WTC11 (cell line): ENCODE measurements around the gene MCFD2. TPM values are rescaled to one million over a fixed set of nuclear protein-coding genes. Genes with fewer than 3 reads are reported as not detected.

Source experiments
- ATAC-seq: fragments of 200-7000 bp; cut with Tn5 transposase; 2 replicates; pipeline ENCODE4 v1.10.0; 2021; ENCODE audit warnings: mild to moderate bottlenecking, moderate library complexity
- CTCF ChIA-PET: fragments of 300-600 bp; sonication (Branson Sonifier 250); formaldehyde crosslinking; loops from one replicate; lab custom pipeline; 2021; ENCODE audit warnings: antibody characterized with exemption; lab: Charles Lee
- POLR2A ChIA-PET: fragments of 350-600 bp; sonication (Branson Sonifier 250); formaldehyde crosslinking; loops from one replicate; lab custom pipeline; 2021; ENCODE audit warnings: antibody characterized with exemption; lab: Charles Lee
- DNase-seq: peaks from one replicate; pipeline ENCODE4 v3.0.0; 2021; ENCODE audit warnings: low spot score
- H3K27ac Mint-ChIP-seq: 2 replicates; pipeline ENCODE4 v1.8.0; 2021; ENCODE audit warnings: mixed read lengths
- H3K27me3 Mint-ChIP-seq: 2 replicates; pipeline ENCODE4 v1.8.0; 2021; ENCODE audit warnings: low read depth, mild to moderate bottlenecking, moderate library complexity, mixed read lengths
- H3K36me3 Mint-ChIP-seq: 2 replicates; pipeline ENCODE4 v1.8.0; 2021; ENCODE audit warnings: mixed read lengths
- H3K4me1 Mint-ChIP-seq: 2 replicates; pipeline ENCODE4 v1.8.0; 2022; ENCODE audit warnings: mixed read lengths
- H3K4me3 Mint-ChIP-seq: 2 replicates; pipeline ENCODE4 v1.8.0; 2021; ENCODE audit warnings: mild to moderate bottlenecking, moderate library complexity, mixed read lengths
- H3K9me3 Mint-ChIP-seq: 2 replicates; pipeline ENCODE4 v1.8.0; 2021; ENCODE audit warnings: mixed read lengths
- AR ChIP-seq: fragments of 250-450 bp; sonication (Bioruptor Pico); IDR thresholded peaks from 2 replicates; pipeline ENCODE4 v1.9.0; 2021; ENCODE audit warnings: mild to moderate bottlenecking
- CREM ChIP-seq: sonication (generic); formaldehyde crosslinking; IDR thresholded peaks from 2 replicates; pipeline ENCODE4 v1.8.1; 2022; ENCODE audit warnings: mild to moderate bottlenecking, missing genetic modification reagents, moderate library complexity
- E2F4 ChIP-seq: sonication (generic); formaldehyde crosslinking; IDR thresholded peaks from 2 replicates; pipeline ENCODE4 v1.8.1; 2022; ENCODE audit warnings: low read depth, mild to moderate bottlenecking, moderate library complexity, missing genetic modification reagents, borderline replicate concordance
- ESRRA ChIP-seq: sonication (generic); formaldehyde crosslinking; IDR thresholded peaks from 2 replicates; pipeline ENCODE4 v1.8.1; 2022; ENCODE audit warnings: mild to moderate bottlenecking, missing genetic modification reagents, borderline replicate concordance
- FOXJ3 ChIP-seq: sonication (generic); formaldehyde crosslinking; IDR thresholded peaks from 2 replicates; pipeline ENCODE4 v1.9.0; 2021; ENCODE audit warnings: missing genetic modification reagents, mild to moderate bottlenecking, borderline replicate concordance
- FOXK1 ChIP-seq: sonication (generic); formaldehyde crosslinking; IDR thresholded peaks from 2 replicates; pipeline ENCODE4 v1.8.0; 2022; ENCODE audit warnings: mild to moderate bottlenecking, moderate library complexity, missing genetic modification reagents
- MLX ChIP-seq: sonication (generic); formaldehyde crosslinking; IDR thresholded peaks from 2 replicates; pipeline ENCODE4 v1.8.1; 2023; ENCODE audit warnings: mild to moderate bottlenecking, missing genetic modification reagents, moderate library complexity
- MXD4 ChIP-seq: fragments of 250-450 bp; sonication (Bioruptor Pico); IDR thresholded peaks from 2 replicates; pipeline ENCODE4 v1.8.0; 2021; ENCODE audit warnings: mild to moderate bottlenecking, moderate library complexity, borderline replicate concordance
- NFE2L1 ChIP-seq: sonication (generic); formaldehyde crosslinking; IDR thresholded peaks from 2 replicates; pipeline ENCODE4 v1.8.1; 2023; ENCODE audit warnings: missing genetic modification reagents
- NR3C1 ChIP-seq: sonication (generic); formaldehyde crosslinking; conservative IDR thresholded peaks from 2 replicates; pipeline ENCODE4 v1.8.1; 2023; ENCODE audit warnings: low read depth, mild to moderate bottlenecking, missing genetic modification reagents
- OVOL2 ChIP-seq: fragments of 250-450 bp; sonication (Bioruptor Pico); IDR thresholded peaks from 2 replicates; pipeline ENCODE4 v1.9.0; 2021; ENCODE audit warnings: mild to moderate bottlenecking, borderline replicate concordance
- PRRX2 ChIP-seq: fragments of 250-450 bp; sonication (Bioruptor Pico); IDR thresholded peaks from 2 replicates; pipeline ENCODE4 v1.8.0; 2021; ENCODE audit warnings: mild to moderate bottlenecking
- SMAD3 ChIP-seq: sonication (generic); formaldehyde crosslinking; IDR thresholded peaks from 2 replicates; pipeline ENCODE4 v1.8.0; 2022; ENCODE audit warnings: missing genetic modification reagents, mild to moderate bottlenecking, borderline replicate concordance
- SOX15 ChIP-seq: fragments of 250-450 bp; sonication (Bioruptor Pico); IDR thresholded peaks from 2 replicates; pipeline ENCODE4 v1.9.0; 2021; ENCODE audit warnings: mild to moderate bottlenecking
- STAT6 ChIP-seq: sonication (generic); formaldehyde crosslinking; conservative IDR thresholded peaks from 2 replicates; pipeline ENCODE4 v1.8.1; 2023; ENCODE audit warnings: mild to moderate bottlenecking, low read depth, missing genetic modification reagents, moderate library complexity
- TEAD1 ChIP-seq: sonication (generic); formaldehyde crosslinking; IDR thresholded peaks from 2 replicates; pipeline ENCODE4 v1.8.0; 2022; ENCODE audit warnings: mild to moderate bottlenecking, missing genetic modification reagents
- USF2 ChIP-seq: sonication (generic); formaldehyde crosslinking; IDR thresholded peaks from 2 replicates; pipeline ENCODE4 v1.8.1; 2023; ENCODE audit warnings: mild to moderate bottlenecking, missing genetic modification reagents, moderate library complexity
- ZBTB21 ChIP-seq: sonication (generic); formaldehyde crosslinking; IDR thresholded peaks from 2 replicates; pipeline ENCODE4 v1.8.1; 2023; ENCODE audit warnings: mild to moderate bottlenecking, missing genetic modification reagents, borderline replicate concordance
- total RNA-seq: library from RNA; stranded (reverse); gene quantifications from 3 replicates; pipeline ENCODE4 v1.2.3, GENCODE V29; 2021
- TF ChIP-seq, protein P1 (sequence below): sonication (generic); formaldehyde crosslinking; IDR thresholded peaks from 2 replicates; pipeline ENCODE4 v1.8.0; 2023; ENCODE audit warnings: missing genetic modification reagents

Gene MCFD2
- total RNA-seq, 1 experiment from 2014 or later = 68.1 TPM

GRCh38 chr2:46862514-46862913 is 53.1 kb downstream of the MCFD2 start:
- Mint-ChIP-seq H3K36me3 (peaks cover 4% of the 10 kb centered on the region; the same call in 1 of the 2 replicates), H3K27me3 (peaks cover 6% of the 10 kb centered on the region), H3K9me3 (peaks cover 21% of the 10 kb centered on the region), H3K27ac (no peak overlapping the region), H3K4me1 (no peaks in the 10 kb centered on the region), H3K4me3 (no peak overlapping the region)
- DNase-seq (no peak), ATAC-seq (no peak)
- TF ChIP-seq AR (CRISPR knock-in tag) (no peak), ESRRA (CRISPR knock-in tag) (no peak), ZBTB21 (CRISPR knock-in tag) (no peak), NFE2L1 (CRISPR knock-in tag) (no peak), OVOL2 (CRISPR knock-in tag) (no peak), FOXK1 (no peak), SOX15 (CRISPR knock-in tag) (no peak), TEAD1 (CRISPR knock-in tag) (no peak), PRRX2 (CRISPR knock-in tag) (no peak), SMAD3 (no peak), STAT6 (CRISPR knock-in tag) (no peak), NR3C1 (CRISPR knock-in tag) (no peak), FOXJ3 (CRISPR knock-in tag) (no peak), USF2 (CRISPR knock-in tag) (no peak), CREM (CRISPR knock-in tag) (no peak), MLX (no peak), MXD4 (CRISPR knock-in tag) (no peak), E2F4 (CRISPR knock-in tag) (no peak)
- TF ChIP-seq, protein P1, sequence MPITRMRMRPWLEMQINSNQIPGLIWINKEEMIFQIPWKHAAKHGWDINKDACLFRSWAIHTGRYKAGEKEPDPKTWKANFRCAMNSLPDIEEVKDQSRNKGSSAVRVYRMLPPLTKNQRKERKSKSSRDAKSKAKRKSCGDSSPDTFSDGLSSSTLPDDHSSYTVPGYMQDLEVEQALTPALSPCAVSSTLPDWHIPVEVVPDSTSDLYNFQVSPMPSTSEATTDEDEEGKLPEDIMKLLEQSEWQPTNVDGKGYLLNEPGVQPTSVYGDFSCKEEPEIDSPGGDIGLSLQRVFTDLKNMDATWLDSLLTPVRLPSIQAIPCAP (CRISPR knock-in tag) = no peak
- ChIA-PET POLR2A (no interaction called here), CTCF (no interaction called here)
